IgD-negative memory B cell (primary cell): Measurements from ENCODE around the gene MRTFA. TPM values are rescaled to one million over a fixed set of nuclear protein-coding genes. Genes with fewer than 3 reads are reported as not detected.
A peak's percentile ranks its signal among the peaks of the same experiment; 100 is the strongest.
"Not testable (repeated sequence)": the region's sequence is repeated elsewhere in the genome, so short reads cannot be mapped to it uniquely, and the experiment has no call there.

ENCODE experiments used
- H3K27ac Mint-ChIP-seq, 3 donors: one replicate each; pipeline ENCODE4 v1.8.0; 2020 to 2022; ENCODE audit warnings: mild to moderate bottlenecking in 3 of 3, mixed read lengths in 3 of 3, moderate library complexity in 1 of 3
- H3K27me3 Mint-ChIP-seq: one replicate; pipeline ENCODE4 v1.8.0; 2021; ENCODE audit warnings: mixed read lengths
- H3K36me3 Mint-ChIP-seq: one replicate; pipeline ENCODE4 v1.8.0; 2020; ENCODE audit warnings: mild to moderate bottlenecking, mixed read lengths
- H3K4me1 Mint-ChIP-seq, 3 donors: one replicate each; pipeline ENCODE4 v1.8.0; 2020 to 2022; ENCODE audit warnings: mixed read lengths in 3 of 3, mild to moderate bottlenecking in 1 of 3
- H3K4me3 Mint-ChIP-seq, 4 donors: one replicate each; pipeline ENCODE4 v1.8.0; 2020 to 2022; ENCODE audit warnings: mild to moderate bottlenecking in 4 of 4, mixed read lengths in 4 of 4, moderate library complexity in 3 of 4
- H3K9me3 Mint-ChIP-seq, 3 donors: one replicate each; pipeline ENCODE4 v1.8.0; 2020 to 2021; ENCODE audit warnings: mixed read lengths in 3 of 3, mild to moderate bottlenecking in 1 of 3
- polyA plus RNA-seq: library from polyadenylated mRNA; unstranded; fragments of 300-500 nt; fragmentation: Illumina TruSeq; gene quantifications from one replicate; pipeline ENCODE4 v1.2.3, GENCODE V29; 2021

Gene MRTFA
- polyA plus RNA-seq = 17.2 TPM

DNA sequence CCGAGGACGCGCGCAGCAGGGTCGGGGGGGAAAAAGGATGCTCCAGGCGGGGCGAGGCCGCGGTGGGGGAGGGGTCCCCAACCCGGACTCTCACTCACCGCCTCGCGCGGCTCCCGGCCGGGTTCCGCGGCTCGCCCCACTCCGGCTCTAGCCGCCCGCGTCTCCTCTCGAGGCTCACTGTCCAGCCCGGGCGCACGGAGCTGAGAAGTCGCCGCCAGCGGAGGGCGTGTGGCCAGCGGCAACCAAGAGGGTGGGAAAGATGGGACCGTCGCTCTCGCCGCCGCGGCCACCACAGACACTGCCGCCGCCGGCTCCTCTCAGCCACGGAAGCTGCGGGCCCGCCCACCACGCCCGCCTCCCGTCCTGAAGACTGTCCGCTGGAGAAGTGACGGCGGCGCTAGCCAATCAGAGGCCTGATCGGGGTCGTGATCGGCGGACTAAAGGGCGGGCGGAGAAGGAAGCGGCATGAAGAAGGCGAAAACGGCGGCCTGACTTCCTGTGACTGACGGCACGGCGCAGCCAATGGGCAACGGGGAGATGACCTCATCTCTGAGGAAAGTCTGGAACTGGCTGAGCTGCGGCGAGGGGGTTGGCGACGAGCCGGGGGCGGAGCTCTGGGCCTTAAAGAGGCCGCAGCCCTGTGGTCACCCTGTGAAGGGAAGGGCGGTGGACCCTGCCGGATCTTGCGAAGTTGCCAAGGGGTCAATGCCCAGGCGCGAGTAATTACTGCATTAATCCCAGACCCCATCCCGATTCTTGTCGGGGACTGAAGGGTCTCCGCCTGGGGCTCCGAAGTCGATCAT, at the start of gene MRTFA:
Gene MRTFA, minus strand, starts transcription at position 340 of the 803 bp plus-strand sequence.
- peak within 1 kb of the TSS; percentile 90 to 98 (median 95) for H3K4me3 Mint-ChIP-seq
- no peaks in the 10 kb centered on the region for H3K9me3 Mint-ChIP-seq
- no peaks in the 10 kb centered on the region for H3K27me3 Mint-ChIP-seq
- peak within 1 kb of the TSS; percentile 81 to 96 (median 95) for H3K27ac Mint-ChIP-seq
- peaks cover 1% of the 10 kb centered on the region for H3K36me3 Mint-ChIP-seq
- peaks cover 23 to 30% (median 29%) of the 10 kb centered on the region in 3 donors for H3K4me1 Mint-ChIP-seq

GRCh38 chr22:40685406-40685805, 48.9 kb upstream of the MRTFA start:
- no peak overlapping the region for H3K27ac Mint-ChIP-seq
- peaks cover 0 to 10% (median 4%) of the 10 kb centered on the region in 3 donors for H3K4me1 Mint-ChIP-seq
- no peaks in the 10 kb centered on the region for H3K9me3 Mint-ChIP-seq
- no peak overlapping the region for H3K4me3 Mint-ChIP-seq
- peaks cover 7% of the 10 kb centered on the region for H3K27me3 Mint-ChIP-seq
- H3K36me3 Mint-ChIP-seq = no peaks in the 10 kb centered on the region

GRCh38 chr22:40684728-40685127, 48.2 kb upstream of the MRTFA start:
- Mint-ChIP-seq H3K4me3 (peak overlapping the region in 1 of 4 donors; percentile 65), H3K9me3 (no peaks in the 10 kb centered on the region), H3K36me3 (no peaks in the 10 kb centered on the region), H3K27ac (no peak overlapping the region), H3K4me1 (peaks cover 0 to 10% (median 5%) of the 10 kb centered on the region in 3 donors), H3K27me3 (peaks cover 10% of the 10 kb centered on the region)

DNA sequence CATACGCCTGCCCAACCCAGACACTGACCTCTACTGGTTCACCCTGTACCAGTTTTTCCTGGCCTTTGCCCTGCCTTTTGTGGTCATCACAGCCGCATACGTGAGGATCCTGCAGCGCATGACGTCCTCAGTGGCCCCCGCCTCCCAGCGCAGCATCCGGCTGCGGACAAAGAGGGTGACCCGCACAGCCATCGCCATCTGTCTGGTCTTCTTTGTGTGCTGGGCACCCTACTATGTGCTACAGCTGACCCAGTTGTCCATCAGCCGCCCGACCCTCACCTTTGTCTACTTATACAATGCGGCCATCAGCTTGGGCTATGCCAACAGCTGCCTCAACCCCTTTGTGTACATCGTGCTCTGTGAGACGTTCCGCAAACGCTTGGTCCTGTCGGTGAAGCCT, 44.9 kb upstream of the MRTFA start:
- no peaks in the 10 kb centered on the region for H3K9me3 Mint-ChIP-seq
- H3K27ac Mint-ChIP-seq = peak overlapping the region in 1 of 3 donors; percentile 50
- H3K4me1 Mint-ChIP-seq = peaks cover 0 to 10% (median 6%) of the 10 kb centered on the region in 3 donors
- peaks cover 21% of the 10 kb centered on the region for H3K27me3 Mint-ChIP-seq
- no peak overlapping the region for H3K4me3 Mint-ChIP-seq
- H3K36me3 Mint-ChIP-seq = no peaks in the 10 kb centered on the region

GRCh38 chr22:40680819-40681183, 44.3 kb upstream of the MRTFA start:
- Mint-ChIP-seq H3K36me3 (no peaks in the 10 kb centered on the region), H3K4me1 (peaks cover 0 to 9% (median 6%) of the 10 kb centered on the region in 3 donors), H3K9me3 (no peaks in the 10 kb centered on the region), H3K27me3 (peaks cover 21% of the 10 kb centered on the region), H3K4me3 (no peak overlapping the region), H3K27ac (no peak overlapping the region)

DNA sequence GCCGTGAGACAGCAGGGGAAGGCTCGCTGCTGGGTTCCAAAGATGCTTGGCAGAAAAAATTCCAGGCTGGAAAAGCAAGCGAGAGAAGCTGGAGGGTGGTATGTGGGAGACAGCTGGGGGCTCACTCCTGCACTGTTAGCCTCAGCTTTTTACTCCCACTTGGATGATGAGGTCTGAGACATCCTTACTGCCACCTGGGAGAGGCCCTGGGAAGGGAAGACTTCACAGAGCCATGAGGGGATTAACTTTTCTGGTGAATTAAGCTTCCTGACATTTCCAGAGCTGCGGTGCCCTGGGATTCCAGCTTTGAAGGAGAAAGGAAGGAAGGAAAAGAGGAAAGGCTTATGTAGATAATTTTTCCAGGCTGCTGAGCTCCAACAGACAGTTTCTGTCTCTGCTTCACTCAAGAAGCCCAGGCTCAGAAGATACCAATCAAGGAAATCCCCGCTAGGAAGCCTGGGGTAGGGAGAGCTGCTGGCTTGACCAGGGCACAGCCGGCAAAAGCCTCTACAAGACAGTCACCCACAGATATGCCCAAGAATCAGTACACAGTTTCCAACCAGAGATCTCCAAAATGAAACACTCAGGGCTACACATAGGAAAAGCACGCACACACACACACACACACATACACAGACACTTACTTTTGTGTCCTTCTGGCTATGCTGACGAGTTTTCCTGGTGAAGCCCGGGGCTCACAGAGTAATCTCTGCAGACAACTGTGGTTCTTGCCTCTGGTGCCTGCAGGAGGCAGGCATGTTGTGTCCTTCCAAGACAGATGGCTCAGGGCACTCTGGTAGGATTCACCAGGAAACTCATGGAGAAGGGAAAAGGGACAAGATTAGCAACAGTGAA, 43.7 kb upstream of the MRTFA start:
- Mint-ChIP-seq H3K4me3 (no peak overlapping the region), H3K27me3 (peaks cover 21% of the 10 kb centered on the region), H3K9me3 (no peaks in the 10 kb centered on the region), H3K27ac (peak overlapping the region in 1 of 3 donors; percentile 80), H3K4me1 (peaks cover 0 to 6% (median 6%) of the 10 kb centered on the region in 3 donors), H3K36me3 (no peaks in the 10 kb centered on the region)

DNA sequence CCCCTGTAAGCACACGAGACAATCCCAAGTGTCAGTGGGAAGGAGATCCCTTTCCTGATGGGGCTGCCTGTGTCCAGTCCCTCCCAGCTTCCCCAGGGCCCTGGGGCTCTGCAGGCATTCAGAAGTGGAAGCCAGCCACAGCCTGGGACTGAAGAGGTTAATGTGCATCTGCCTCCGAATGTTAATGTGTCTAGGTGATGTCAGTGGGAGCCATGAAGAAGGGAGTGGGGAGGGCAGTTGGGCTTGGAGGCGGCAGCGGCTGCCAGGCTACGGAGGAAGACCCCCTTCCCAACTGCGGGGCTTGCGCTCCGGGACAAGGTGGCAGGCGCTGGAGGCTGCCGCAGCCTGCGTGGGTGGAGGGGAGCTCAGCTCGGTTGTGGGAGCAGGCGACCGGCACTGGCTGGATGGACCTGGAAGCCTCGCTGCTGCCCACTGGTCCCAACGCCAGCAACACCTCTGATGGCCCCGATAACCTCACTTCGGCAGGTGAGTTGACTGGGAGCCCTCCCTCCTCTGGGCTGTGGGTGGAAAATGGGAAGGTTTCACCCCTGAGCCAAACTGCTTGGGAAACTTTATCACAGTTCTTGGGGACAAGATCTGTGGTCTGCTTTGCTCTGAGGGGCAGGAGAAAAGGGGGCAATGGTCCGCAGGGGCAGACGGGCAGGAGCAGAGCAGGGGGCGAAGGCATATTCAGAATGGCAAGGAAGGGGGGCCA, 42.9 kb upstream of the MRTFA start, which contains the start of gene MCHR1:
Gene MCHR1, plus strand, starts transcription at position 236 of the 715 bp plus-strand sequence. Its CDS starts 169 bp downstream, at position 405.
- peaks cover 0 to 6% (median 5%) of the 10 kb centered on the region in 3 donors for H3K4me1 Mint-ChIP-seq
- no peaks in the 10 kb centered on the region for H3K9me3 Mint-ChIP-seq
- H3K27ac Mint-ChIP-seq = peak within 1 kb of the TSS in 1 of 3 donors; percentile 80
- H3K36me3 Mint-ChIP-seq = no peaks in the 10 kb centered on the region
- peaks cover 20% of the 10 kb centered on the region for H3K27me3 Mint-ChIP-seq
- H3K4me3 Mint-ChIP-seq = peak within 1 kb of the TSS in 1 of 4 donors; percentile 65

- Mint-ChIP-seq H3K4me3 (no peak overlapping the region), H3K27ac (peak overlapping the region in 1 of 3 donors; percentile 80), H3K27me3 (peaks cover 20% of the 10 kb centered on the region), H3K4me1 (peaks cover 0 to 6% (median 5%) of the 10 kb centered on the region in 3 donors), H3K36me3 (no peaks in the 10 kb centered on the region), H3K9me3 (no peaks in the 10 kb centered on the region)
Observed at GRCh38 chr22:40678493-40679248, 42.2 kb upstream of the MRTFA start.

DNA sequence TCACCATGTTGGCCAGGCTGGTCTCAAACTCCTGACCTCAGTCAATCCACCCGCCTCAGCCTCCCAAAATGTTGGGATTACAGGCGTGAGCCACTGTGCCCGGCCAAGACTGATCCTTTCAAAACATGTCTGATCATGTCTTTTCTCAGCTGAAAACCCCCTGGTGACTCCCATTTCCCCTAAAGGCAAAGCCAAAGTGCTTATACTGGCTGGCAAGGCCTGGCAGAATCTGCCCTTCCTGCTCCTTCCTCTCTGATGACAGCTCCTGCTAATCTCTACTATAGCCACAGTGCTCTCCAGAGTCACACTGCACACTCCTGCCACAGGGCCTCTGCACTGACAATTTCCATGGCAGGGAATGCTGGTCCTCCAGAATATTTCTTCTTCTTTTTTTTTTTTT, 40.1 kb upstream of the MRTFA start:
- Mint-ChIP-seq H3K9me3 (no peaks in the 10 kb centered on the region), H3K27ac (no peak overlapping the region)

GRCh38 chr22:40676166-40676565, 39.6 kb upstream of the MRTFA start:
- not testable (repeated sequence) for H3K4me3 Mint-ChIP-seq, H3K9me3 Mint-ChIP-seq, H3K27ac Mint-ChIP-seq, H3K36me3 Mint-ChIP-seq, H3K4me1 Mint-ChIP-seq
- H3K27me3 Mint-ChIP-seq = peaks cover 19% of the 10 kb centered on the region

More for the DNA sequence above, 40.1 kb upstream of the MRTFA start:
- no peaks in the 10 kb centered on the region for H3K36me3 Mint-ChIP-seq
- peaks cover 0 to 3% (median 0%) of the 10 kb centered on the region in 3 donors for H3K4me1 Mint-ChIP-seq
- H3K27me3 Mint-ChIP-seq = peaks cover 20% of the 10 kb centered on the region
- no peak overlapping the region for H3K4me3 Mint-ChIP-seq

- Mint-ChIP-seq H3K27ac (no peak overlapping the region), H3K4me3 (no peak overlapping the region), H3K4me1 (no peaks in the 10 kb centered on the region), H3K36me3 (no peaks in the 10 kb centered on the region), H3K27me3 (peaks cover 10% of the 10 kb centered on the region), H3K9me3 (no peaks in the 10 kb centered on the region)
Observed at GRCh38 chr22:40674274-40674673, 37.8 kb upstream of the MRTFA start.

DNA sequence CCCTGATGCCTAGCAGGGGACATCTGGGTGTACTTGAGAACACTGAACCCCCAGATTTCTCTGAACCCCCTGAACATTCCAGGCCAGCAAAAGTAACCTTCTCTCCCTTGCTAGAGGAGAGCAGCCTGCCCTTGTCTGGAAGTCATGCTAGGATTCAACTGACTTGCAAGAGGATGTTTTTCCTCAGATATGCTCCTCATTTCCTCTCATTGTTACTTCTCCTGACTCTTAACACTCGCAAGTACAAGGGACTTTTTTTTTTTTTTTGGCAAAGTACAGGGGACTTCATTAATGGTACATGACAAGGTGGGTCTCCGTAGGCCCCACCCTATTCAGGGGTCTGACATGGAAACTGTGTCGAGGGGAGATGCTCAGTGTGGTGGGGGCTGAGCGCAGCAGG, 36.5 kb upstream of the MRTFA start:
- Mint-ChIP-seq H3K36me3 (no peaks in the 10 kb centered on the region), H3K27me3 (peaks cover 3% of the 10 kb centered on the region), H3K4me1 (peaks cover 0 to 3% (median 2%) of the 10 kb centered on the region in 3 donors), H3K4me3 (no peak overlapping the region), H3K9me3 (no peaks in the 10 kb centered on the region), H3K27ac (no peak overlapping the region)

DNA sequence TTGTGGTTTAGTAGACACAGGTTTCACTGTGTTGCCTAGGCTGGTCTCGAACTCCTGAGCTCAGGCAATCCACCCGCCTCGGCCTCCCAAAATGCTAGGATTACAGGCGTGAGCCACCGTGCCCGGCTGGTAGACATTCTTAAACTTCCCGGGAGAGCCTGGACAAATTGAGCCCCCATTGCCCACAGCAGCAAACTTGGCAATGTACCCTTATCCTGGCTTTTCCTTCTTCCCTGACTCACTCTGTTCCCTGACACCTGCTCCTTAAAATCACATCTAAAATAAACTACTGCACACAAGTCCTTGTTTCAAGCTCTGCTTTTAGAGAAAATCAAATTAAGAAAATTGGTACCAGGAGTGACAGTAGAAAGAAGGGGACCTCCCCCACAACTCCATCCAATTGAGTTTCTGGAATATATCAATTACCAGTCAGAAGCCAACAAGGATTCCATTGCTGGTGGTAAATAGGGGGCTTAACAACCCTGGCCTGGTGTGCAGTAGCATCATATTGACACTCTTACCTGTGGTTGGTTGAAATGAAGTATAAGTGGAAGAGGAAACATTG, 35.4 kb upstream of the MRTFA start:
- Mint-ChIP-seq H3K9me3 (no peaks in the 10 kb centered on the region), H3K27ac (no peak overlapping the region), H3K36me3 (no peaks in the 10 kb centered on the region), H3K4me3 (no peak overlapping the region), H3K4me1 (peaks cover 0 to 3% (median 2%) of the 10 kb centered on the region in 3 donors), H3K27me3 (no peaks in the 10 kb centered on the region)

- no peaks in the 10 kb centered on the region for H3K36me3 Mint-ChIP-seq
- no peak overlapping the region for H3K4me3 Mint-ChIP-seq
- peaks cover 0 to 3% (median 2%) of the 10 kb centered on the region in 3 donors for H3K4me1 Mint-ChIP-seq
- H3K27me3 Mint-ChIP-seq = no peaks in the 10 kb centered on the region
- H3K27ac Mint-ChIP-seq = no peak overlapping the region
- no peaks in the 10 kb centered on the region for H3K9me3 Mint-ChIP-seq
Observed at GRCh38 chr22:40671369-40671768, 34.9 kb upstream of the MRTFA start.
